GM12878 (cell line): ENCODE results near the gene GKN1. TPM values are rescaled to one million over a fixed set of nuclear protein-coding genes. Genes with fewer than 3 reads are reported as not detected.
"Not testable (repeated sequence)": the region's sequence is repeated elsewhere in the genome, so short reads cannot be mapped to it uniquely, and the experiment has no call there.

ENCODE experiments used
- ATAC-seq: fragments of 200-7000 bp; cut with Tn5 transposase; 3 replicates; pipeline ENCODE4 v1.9.1; 2020; ENCODE audit warnings: mild to moderate bottlenecking, moderate library complexity
- BruUV-seq: library from RNA; stranded (reverse); fragments of 400-500 nt; replicated peaks from 2 replicates; lab custom pipeline; 2021; lab: Mats Ljungman, UMichigan
- CTCF ChIA-PET: fragments of 300-600 bp; sonication (Branson Sonifier 250); formaldehyde crosslinking; extraction: SDS; loops from one replicate; lab custom pipeline; 2021; ENCODE audit warnings: inconsistent platforms; lab: Yijun Ruan, JAX
- POLR2A ChIA-PET: fragments of 350-600 bp; formaldehyde crosslinking; extraction: SDS; loops from one replicate; lab custom pipeline; 2021; ENCODE audit warnings: inconsistent platforms; lab: Charles Lee
- RAD21 ChIA-PET: fragments of 300-600 bp; sonication (Branson Sonifier 250); formaldehyde crosslinking; loops from one replicate; lab custom pipeline; 2023; ENCODE audit warnings: antibody characterized with exemption; ENCODE audit not compliant: unreplicated experiment; lab: Charles Lee
- SMC1A ChIA-PET: fragments of 300-600 bp; sonication (Branson Sonifier 250); formaldehyde crosslinking; loops from one replicate; lab custom pipeline; 2023; ENCODE audit not compliant: unreplicated experiment, uncharacterized antibody; lab: Charles Lee
- DNase-seq: peaks from one replicate; pipeline ENCODE4 v3.0.0-alpha.2; 2011; ENCODE audit warnings: low read depth, low spot score
- FAIRE-seq: peaks from 3 replicates; lab custom pipeline; 2011; peaks lifted over from hg19 to GRCh38; lab: Jason Lieb, UNC
- H2AFZ ChIP-seq: 2 replicates; pipeline ENCODE4 v1.6.0; 2011; ENCODE audit warnings: low read depth, low read length, control low read depth; ENCODE audit not compliant: control insufficient read depth
- H3K27ac ChIP-seq: 2 replicates; pipeline ENCODE4 v1.5.1; 2011; ENCODE audit warnings: control low read depth; ENCODE audit not compliant: control insufficient read depth, insufficient read depth
- H3K27me3 ChIP-seq, 2 experiments: replicated peaks in 1 of 2; 2 replicates each; pipeline versions ENCODE4 v1.6.0 to v1.6.1; 2011; ENCODE audit warnings: low read length in 1 of 2; ENCODE audit not compliant: control insufficient read depth in 2 of 2, insufficient read depth in 2 of 2
- H3K36me3 ChIP-seq, 2 experiments: 2 replicates each; pipeline ENCODE4 v1.5.1; 2011; ENCODE audit warnings: low read length in 1 of 2; ENCODE audit not compliant: control insufficient read depth in 2 of 2, insufficient read depth in 2 of 2
- H3K4me1 ChIP-seq: 2 replicates; pipeline ENCODE4 v1.6.1; 2011; ENCODE audit warnings: mild to moderate bottlenecking, low read length, moderate library complexity, mixed read lengths; ENCODE audit not compliant: control insufficient read depth, insufficient read depth
- H3K4me2 ChIP-seq: 2 replicates; pipeline ENCODE4 v1.6.0; 2011; ENCODE audit warnings: control low read depth; ENCODE audit not compliant: control insufficient read depth, insufficient read depth
- H3K4me3 ChIP-seq: fragments of 200-600 bp; sonication (generic); 2 replicates; pipeline ENCODE4 v1.5.1; 2016
- H3K79me2 ChIP-seq: 2 replicates; pipeline ENCODE4 v1.6.0; 2011; ENCODE audit warnings: low read length; ENCODE audit not compliant: control insufficient read depth, insufficient read depth
- H3K9ac ChIP-seq: 2 replicates; pipeline ENCODE4 v1.8.0; 2011; ENCODE audit warnings: low read length, control low read depth, mixed read lengths; ENCODE audit not compliant: control insufficient read depth, insufficient read depth
- H3K9me3 ChIP-seq: replicated peaks from 3 replicates; pipeline ENCODE4 v1.5.1; 2011; ENCODE audit warnings: mild to moderate bottlenecking, low read length; ENCODE audit not compliant: control insufficient read depth, insufficient read depth
- H4K20me1 ChIP-seq: 2 replicates; pipeline ENCODE4 v1.6.0; 2011; ENCODE audit not compliant: control insufficient read depth, insufficient read depth
- ATF2 ChIP-seq: IDR thresholded peaks from 2 replicates; pipeline ENCODE4 v1.6.1; 2012; ENCODE audit warnings: low read length, inconsistent platforms
- BRCA1 ChIP-seq: IDR thresholded peaks from 2 replicates; pipeline ENCODE4 v1.6.1; 2011; ENCODE audit warnings: low read depth, low read length, improper control_type of control experiment
- IRF4 ChIP-seq: IDR thresholded peaks from 2 replicates; pipeline ENCODE4 v1.6.1; 2011; ENCODE audit warnings: low read depth, low read length
- STAT1 ChIP-seq: fragments of 450-650 bp; conservative IDR thresholded peaks from 2 replicates; pipeline ENCODE4 v1.6.1; 2014; ENCODE audit warnings: antibody characterized with exemption, mild to moderate bottlenecking
- WGBS: methylation state at CpG from one replicate; pipeline ENCODE4 v1.1.6; 2016; ENCODE audit warnings: low lambda C conversion rate; ENCODE audit not compliant: insufficient replicate concordance, insufficient coverage; ENCODE audit errors: missing lambda C conversion rate; 5-methylcytosine and 5-hydroxymethylcytosine counted together
- in situ Hi-C: fragments of 300-500 bp; cut with MboI; formaldehyde crosslinking; loops from 9 replicates; pipeline ENCODE4 v1.14.3; 2018; ENCODE audit warnings: mixed read lengths
- intact Hi-C: fragments of 100-400 bp; cut with micrococcal nuclease; formaldehyde crosslinking; loops from one replicate; pipeline ENCODE4 v1.14.2; 2022; ENCODE audit not compliant: unreplicated experiment
- polyA plus RNA-seq, 11 experiments: library from polyadenylated mRNA; depleted of rRNA in 4 of 11; unstranded in 6 of 11; stranded (reverse) in 5 of 11; fragments of >200 nt; fragmentation: Nextera tagmentation in 4 of 11; fragmentation: Illumina TruSeq in 1 of 11; extraction: Ambion mirVana in 4 of 11; extraction: Trizol in 1 of 11; gene quantifications; 1 replicate in 1 of 11; 2 replicates in 10 of 11; pipeline versions ENCODE4 v1.2.1 to v1.2.3, GENCODE V29; 2011 to 2016; ENCODE audit warnings: inconsistent platforms in 2 of 11, missing spikeins in 2 of 11, low read depth in 1 of 11
- total RNA-seq, 4 experiments: library from RNA; depleted of rRNA in 3 of 4; stranded (reverse); fragments of >200 nt in 3 of 4; fragmentation: Illumina TruSeq in 1 of 4; extraction: Trizol in 1 of 4; gene quantifications; 2 replicates each; pipeline versions ENCODE4 v1.2.1 to v1.2.3, GENCODE V29; 2013 to 2021
- TF ChIP-seq, protein P1 (sequence below): IDR thresholded peaks from 2 replicates; pipeline ENCODE4 v1.6.1; 2012; ENCODE audit warnings: low read depth, low read length, improper control_type of control experiment

GKN1 gene
- total and polyA plus RNA-seq, 10 of the 15 experiments (the other 5 are each of a cell fraction or from before 2014, with no cell fraction given) = not detected

DNA sequence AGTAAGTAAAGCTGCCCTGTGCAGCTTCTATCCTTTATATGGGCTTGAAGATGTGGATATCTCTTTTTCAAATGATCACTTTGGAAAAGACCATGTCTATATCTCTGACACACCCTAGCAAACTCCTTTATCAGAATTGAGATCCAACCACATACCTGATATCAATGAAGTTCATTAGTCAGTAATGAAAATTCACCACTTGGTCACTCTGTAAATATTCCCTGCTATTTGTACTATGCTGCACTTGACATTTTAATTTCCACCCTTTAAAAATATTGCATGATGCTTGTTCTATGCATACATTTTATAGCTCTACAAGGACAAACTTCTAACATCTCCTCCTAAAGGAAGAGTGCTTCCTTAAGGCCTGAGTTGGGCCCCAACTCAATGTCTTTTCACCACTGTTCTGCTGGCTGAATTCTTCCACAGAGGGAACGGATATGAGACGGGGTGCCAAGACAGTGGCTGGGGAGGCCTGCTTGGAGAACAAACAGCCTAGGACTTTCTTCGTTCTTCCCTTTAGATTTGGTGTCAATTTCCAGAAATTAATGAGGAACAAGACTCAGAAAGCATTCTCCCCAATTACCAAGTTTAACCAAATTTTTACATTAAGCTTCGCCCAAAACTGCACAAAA, 21.4 kb upstream of the GKN1 start, which contains the start of gene GKN2 (continued):
- TF ChIP-seq ATF2 (no peak), BRCA1 (no peak), STAT1 (no peak), IRF4 (no peak)
- TF ChIP-seq, protein P1, sequence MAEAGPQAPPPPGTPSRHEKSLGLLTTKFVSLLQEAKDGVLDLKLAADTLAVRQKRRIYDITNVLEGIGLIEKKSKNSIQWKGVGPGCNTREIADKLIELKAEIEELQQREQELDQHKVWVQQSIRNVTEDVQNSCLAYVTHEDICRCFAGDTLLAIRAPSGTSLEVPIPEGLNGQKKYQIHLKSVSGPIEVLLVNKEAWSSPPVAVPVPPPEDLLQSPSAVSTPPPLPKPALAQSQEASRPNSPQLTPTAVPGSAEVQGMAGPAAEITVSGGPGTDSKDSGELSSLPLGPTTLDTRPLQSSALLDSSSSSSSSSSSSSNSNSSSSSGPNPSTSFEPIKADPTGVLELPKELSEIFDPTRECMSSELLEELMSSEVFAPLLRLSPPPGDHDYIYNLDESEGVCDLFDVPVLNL = no peak

- DNase-seq, RAD21 ChIA-PET, H3K36me3 ChIP-seq, H3K79me2 ChIP-seq, intact Hi-C loops, ATAC-seq, BruUV-seq, H3K9me3 ChIP-seq, H2AFZ ChIP-seq, FAIRE-seq, H3K4me3 ChIP-seq, H3K27me3 ChIP-seq, H3K9ac ChIP-seq, in situ Hi-C loops, H3K27ac ChIP-seq, SMC1A ChIA-PET, H3K4me2 ChIP-seq, H4K20me1 ChIP-seq, H3K4me1 ChIP-seq, POLR2A ChIA-PET: not testable (repeated sequence)
- WGBS = 90% methylated on average over 5 of the region's 5 CpGs
- CTCF ChIA-PET = interaction anchor here (4.2 kb wide), 1 partner anchor 12 kb away, joined by 26 read pairs; no protein-coding TSS in a partner anchor
Measured at GRCh38 chr2:68955432-68955831, 19.0 kb upstream of the GKN1 start.
